ENCODE results near the gene KCNK4. TPM values are rescaled to one million over a fixed set of nuclear protein-coding genes. Genes with fewer than 3 reads are reported as not detected.
A peak's percentile ranks its signal among the peaks of the same experiment; 100 is the strongest.

Gene KCNK4
- total RNA-seq, 1 donor from 2014 or later = 0.52 TPM

DNA sequence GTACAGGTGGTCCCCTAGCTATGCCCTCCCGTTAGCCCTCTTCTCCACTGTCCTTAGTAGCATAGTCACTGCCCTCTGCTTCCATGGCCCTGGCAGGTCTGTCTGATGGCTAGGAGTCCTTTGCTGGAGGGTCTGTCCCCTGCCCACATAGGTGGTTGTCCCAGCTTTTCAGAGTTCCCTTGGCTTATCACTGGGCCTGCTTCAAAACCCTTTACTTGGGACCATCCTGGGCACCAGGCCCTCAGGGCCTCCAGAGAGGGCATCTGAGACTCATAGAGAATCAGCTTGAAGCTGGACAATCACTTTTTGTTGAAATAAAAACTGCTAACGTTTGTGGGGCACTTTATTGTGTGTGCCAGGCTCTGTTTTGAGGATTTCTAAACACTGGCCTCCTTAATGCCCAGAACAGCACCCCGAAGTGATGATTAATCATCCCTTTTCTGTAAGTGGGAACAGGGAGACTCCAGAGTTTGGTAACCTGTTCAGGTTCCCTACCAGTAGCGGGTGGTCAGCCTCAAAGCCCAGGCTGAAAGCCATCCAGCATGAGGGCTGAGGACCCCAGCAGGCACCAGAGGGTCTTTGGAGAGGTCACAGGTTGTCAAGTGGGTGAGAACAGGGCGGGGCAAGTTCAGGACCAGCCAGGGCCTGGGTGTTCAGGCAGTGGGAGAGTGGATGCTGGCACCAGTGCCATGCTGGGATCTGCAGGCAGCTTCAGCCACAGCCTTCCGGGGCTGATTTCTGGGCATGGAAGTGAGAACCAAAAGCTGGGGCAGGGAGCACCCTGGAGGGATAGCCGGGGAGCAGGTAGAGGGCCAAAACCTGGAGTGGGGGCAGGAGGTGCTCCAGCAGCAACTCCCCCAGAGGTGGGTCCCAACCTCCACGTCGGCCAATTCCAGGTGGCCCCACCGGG lies 495 bp upstream of the KCNK4 start:
- no peak overlapping the region for H3K4me2 ChIP-seq (ENCODE audit: low read length)
- H3K36me3 Mint-ChIP-seq (ENCODE audit: low read depth, unreplicated experiment) = peaks cover 4% of the 10 kb centered on the region
- H3K4me3 Mint-ChIP-seq (ENCODE audit: unreplicated experiment) = peak overlapping the region; percentile 72
- no peak overlapping the region for H2AFZ ChIP-seq (ENCODE audit: low read depth, low read length)
- H3K27ac ChIP-seq (ENCODE audit: low read depth, low read length) = no peak overlapping the region
- peaks cover 14% of the 10 kb centered on the region for H3K4me1 Mint-ChIP-seq (ENCODE audit: low read depth, unreplicated experiment)
- H3K27ac Mint-ChIP-seq (ENCODE audit: unreplicated experiment) = no peak overlapping the region
- no peak overlapping the region for H3K9ac ChIP-seq (ENCODE audit: low read length)
- peaks cover 31% of the 10 kb centered on the region for H4K20me1 ChIP-seq (ENCODE audit: insufficient read depth, low read length)
- H3K9me3 Mint-ChIP-seq (ENCODE audit: unreplicated experiment) = no peaks in the 10 kb centered on the region
- H3K4me1 ChIP-seq (ENCODE audit: insufficient read depth, low read length) = peaks cover 7% of the 10 kb centered on the region
- H3K4me3 ChIP-seq (ENCODE audit: insufficient read depth, low read depth, low read length) = no peak overlapping the region
- FAIRE-seq (no peak), DNase-seq (ENCODE audit: low read depth) (no peak)
- H3K79me2 ChIP-seq (ENCODE audit: insufficient read depth, low read length) = no peaks in the 10 kb centered on the region
- peaks cover 43% of the 10 kb centered on the region for H3K27me3 ChIP-seq (ENCODE audit: insufficient read depth, low read length)
- no peaks in the 10 kb centered on the region for H3K36me3 ChIP-seq (ENCODE audit: insufficient read depth, low read length)
- TF ChIP-seq, protein P1, sequence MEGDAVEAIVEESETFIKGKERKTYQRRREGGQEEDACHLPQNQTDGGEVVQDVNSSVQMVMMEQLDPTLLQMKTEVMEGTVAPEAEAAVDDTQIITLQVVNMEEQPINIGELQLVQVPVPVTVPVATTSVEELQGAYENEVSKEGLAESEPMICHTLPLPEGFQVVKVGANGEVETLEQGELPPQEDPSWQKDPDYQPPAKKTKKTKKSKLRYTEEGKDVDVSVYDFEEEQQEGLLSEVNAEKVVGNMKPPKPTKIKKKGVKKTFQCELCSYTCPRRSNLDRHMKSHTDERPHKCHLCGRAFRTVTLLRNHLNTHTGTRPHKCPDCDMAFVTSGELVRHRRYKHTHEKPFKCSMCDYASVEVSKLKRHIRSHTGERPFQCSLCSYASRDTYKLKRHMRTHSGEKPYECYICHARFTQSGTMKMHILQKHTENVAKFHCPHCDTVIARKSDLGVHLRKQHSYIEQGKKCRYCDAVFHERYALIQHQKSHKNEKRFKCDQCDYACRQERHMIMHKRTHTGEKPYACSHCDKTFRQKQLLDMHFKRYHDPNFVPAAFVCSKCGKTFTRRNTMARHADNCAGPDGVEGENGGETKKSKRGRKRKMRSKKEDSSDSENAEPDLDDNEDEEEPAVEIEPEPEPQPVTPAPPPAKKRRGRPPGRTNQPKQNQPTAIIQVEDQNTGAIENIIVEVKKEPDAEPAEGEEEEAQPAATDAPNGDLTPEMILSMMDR (IDR thresholded peaks at IDR 0.05; ENCODE audit: insufficient read depth, low read depth, low read length) = no peak
- TF ChIP-seq EZH2 (IDR thresholded peaks at IDR 0.05; ENCODE audit: insufficient read depth, low read length) = no peak
- H3K27me3 Mint-ChIP-seq (ENCODE audit: low read depth, unreplicated experiment) = peaks cover 34% of the 10 kb centered on the region
- H3K9me3 ChIP-seq (ENCODE audit: insufficient read depth, low read depth, low read length) = no peaks in the 10 kb centered on the region

DNA sequence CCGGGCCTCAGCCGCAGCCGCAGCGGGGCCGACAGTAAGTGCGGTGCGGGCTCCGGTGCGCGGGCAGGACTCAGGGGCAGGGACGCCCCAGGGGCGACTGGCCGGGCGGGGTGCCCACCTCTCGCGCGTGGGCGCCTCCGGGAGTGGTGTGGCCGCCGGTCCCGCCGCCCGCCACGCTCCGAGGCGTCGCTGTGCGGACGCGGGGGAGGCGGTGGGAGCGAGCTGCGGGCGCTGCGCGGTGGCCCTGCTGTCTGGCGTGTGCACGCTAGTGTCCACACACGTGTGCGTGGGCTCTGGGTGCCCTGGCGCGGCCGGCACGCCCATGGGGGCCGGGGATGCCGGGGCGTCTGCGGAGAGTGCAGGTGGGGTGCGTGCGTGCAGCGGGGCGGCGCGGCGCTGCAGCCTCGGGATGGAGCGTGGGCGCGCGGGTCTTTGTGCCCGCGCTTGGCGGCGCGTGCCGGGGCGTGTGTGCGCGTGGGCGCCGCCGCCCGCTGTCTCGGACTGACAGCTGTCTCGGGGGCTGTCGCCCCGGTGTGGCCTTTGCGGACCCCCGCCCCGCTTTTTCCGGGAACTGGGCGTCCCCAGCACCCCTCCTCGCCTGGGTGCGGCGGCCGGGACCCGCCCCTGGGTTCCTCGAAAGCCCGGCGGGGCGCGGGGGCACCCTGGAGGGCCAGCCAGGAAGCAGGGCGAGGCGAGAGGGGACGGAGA lies 804 bp downstream of the KCNK4 start:
- peaks cover 10% of the 10 kb centered on the region for H3K4me1 Mint-ChIP-seq (ENCODE audit: low read depth, unreplicated experiment)
- H3K27me3 Mint-ChIP-seq (ENCODE audit: low read depth, unreplicated experiment) = peaks cover 46% of the 10 kb centered on the region
- Histone ChIP-seq H3K27ac (ENCODE audit: low read depth, low read length) (no peak overlapping the region), H2AFZ (ENCODE audit: low read depth, low read length) (no peak overlapping the region), H3K79me2 (ENCODE audit: insufficient read depth, low read length) (no peaks in the 10 kb centered on the region), H3K36me3 (ENCODE audit: insufficient read depth, low read length) (no peaks in the 10 kb centered on the region), H3K4me1 (ENCODE audit: insufficient read depth, low read length) (peaks cover 3% of the 10 kb centered on the region), H3K9ac (ENCODE audit: low read length) (no peak overlapping the region), H3K4me3 (ENCODE audit: insufficient read depth, low read depth, low read length) (peak overlapping the region; percentile 17), H4K20me1 (ENCODE audit: insufficient read depth, low read length) (peaks cover 31% of the 10 kb centered on the region), H3K27me3 (ENCODE audit: insufficient read depth, low read length) (peaks cover 56% of the 10 kb centered on the region), H3K9me3 (ENCODE audit: insufficient read depth, low read depth, low read length) (no peaks in the 10 kb centered on the region), H3K4me2 (ENCODE audit: low read length) (peak overlapping the region; percentile 72)
- peak; percentile 97 for TF ChIP-seq EZH2 (IDR thresholded peaks at IDR 0.05; ENCODE audit: insufficient read depth, low read length)
- TF ChIP-seq, protein P1 (IDR thresholded peaks at IDR 0.05; ENCODE audit: insufficient read depth, low read depth, low read length) = no peak
- H3K4me3 Mint-ChIP-seq (ENCODE audit: unreplicated experiment) = no peak overlapping the region
- FAIRE-seq = no peak
- peaks cover 4% of the 10 kb centered on the region for H3K36me3 Mint-ChIP-seq (ENCODE audit: low read depth, unreplicated experiment)
- H3K27ac Mint-ChIP-seq (ENCODE audit: unreplicated experiment) = no peak overlapping the region
- no peak for DNase-seq (ENCODE audit: low read depth)
- no peaks in the 10 kb centered on the region for H3K9me3 Mint-ChIP-seq (ENCODE audit: unreplicated experiment)

All from astrocyte (in vitro differentiated cells and primary cell).